HepG2 (cell line): ENCODE measurements around the gene DNPEP. TPM values are rescaled to one million over a fixed set of nuclear protein-coding genes. Genes with fewer than 3 reads are reported as not detected.

Experiments
- BRD4 ChIP-seq: sonication (generic); formaldehyde crosslinking; IDR thresholded peaks from 2 replicates; pipeline ENCODE4 v1.4.0; 2020; ENCODE audit warnings: missing genetic modification reagents
- FOXP1 ChIP-seq, 2 experiments: fragments of 450-650 bp in 1 of 2; IDR thresholded peaks; 2 replicates each; pipeline ENCODE4 v1.6.1; 2017 to 2018; ENCODE audit warnings: antibody characterized with exemption in 1 of 2
- IKZF4 ChIP-seq: sonication (generic); formaldehyde crosslinking; IDR thresholded peaks from 2 replicates; pipeline ENCODE4 v1.5.1; 2020; ENCODE audit warnings: borderline replicate concordance, mild to moderate bottlenecking, low read depth, missing genetic modification reagents; ENCODE audit errors: not compliant biosample characterization
- JARID2 ChIP-seq: sonication (generic); formaldehyde crosslinking; IDR thresholded peaks from 2 replicates; pipeline ENCODE4 v1.8.1; 2023; ENCODE audit warnings: missing genetic modification reagents, inconsistent platforms; ENCODE audit not compliant: insufficient replicate concordance
- NCOA2 ChIP-seq: sonication (generic); formaldehyde crosslinking; IDR thresholded peaks from 2 replicates; pipeline ENCODE4 v1.8.0; 2022; ENCODE audit warnings: inconsistent platforms
- NRL ChIP-seq: sonication (generic); formaldehyde crosslinking; IDR thresholded peaks from 2 replicates; pipeline ENCODE4 v1.5.0; 2020; ENCODE audit warnings: missing genetic modification reagents, mild to moderate bottlenecking, moderate library complexity, borderline replicate concordance
- PHF21A ChIP-seq: sonication (generic); formaldehyde crosslinking; IDR thresholded peaks from 2 replicates; pipeline ENCODE4 v1.5.0; 2020; ENCODE audit warnings: mild to moderate bottlenecking, missing genetic modification reagents
- SUZ12 ChIP-seq: fragments of 150-350 bp; IDR thresholded peaks from 2 replicates; pipeline ENCODE4 v1.6.1; 2014; ENCODE audit warnings: low read depth, low read length
- polyA plus RNA-seq, 8 experiments: library from polyadenylated mRNA; depleted of rRNA in 3 of 8; stranded (reverse) in 7 of 8; unstranded in 1 of 8; fragments of >200 nt; fragmentation: Illumina TruSeq in 4 of 8; extraction: Trizol in 4 of 8; gene quantifications; 2 replicates each; pipeline versions ENCODE4 v1.2.1 to v1.2.3, GENCODE V29; 2011 to 2016; ENCODE audit warnings: low read depth in 4 of 8, missing spikeins in 1 of 8, mixed read lengths in 1 of 8; ENCODE audit not compliant: insufficient read depth in 1 of 8
- total RNA-seq, 5 experiments: library from RNA; depleted of rRNA; stranded (reverse); fragments of >200 nt; fragmentation: Illumina TruSeq; extraction: Trizol; gene quantifications; 2 replicates each; pipeline ENCODE4 v1.2.3, GENCODE V29; 2016; ENCODE audit warnings: low read depth in 1 of 5
- TF ChIP-seq, protein P1 (sequence below): sonication (generic); formaldehyde crosslinking; IDR thresholded peaks from 2 replicates; pipeline ENCODE4 v1.8.0; 2022; ENCODE audit warnings: mild to moderate bottlenecking, missing genetic modification reagents, moderate library complexity
- TF ChIP-seq, protein P2 (sequence below): sonication (generic); formaldehyde crosslinking; IDR thresholded peaks from 2 replicates; pipeline ENCODE4 v1.4.0; 2020; ENCODE audit warnings: missing genetic modification reagents, mild to moderate bottlenecking, borderline replicate concordance
- TF ChIP-seq, protein P3 (sequence below), 2 experiments: sonication (generic) in 1 of 2; formaldehyde crosslinking in 1 of 2; IDR thresholded peaks; 2 replicates each; pipeline versions ENCODE4 v1.5.1 to v1.6.1; 2011 to 2020; ENCODE audit warnings: borderline replicate concordance in 1 of 2, low read depth in 1 of 2, low read length in 1 of 2, mild to moderate bottlenecking in 1 of 2, missing genetic modification reagents in 1 of 2, moderate library complexity in 1 of 2
- TF ChIP-seq, protein P4 (sequence below): sonication (generic); formaldehyde crosslinking; IDR thresholded peaks from 2 replicates; pipeline ENCODE4 v1.8.1; 2023; ENCODE audit warnings: mild to moderate bottlenecking, missing genetic modification reagents
- TF ChIP-seq, protein P5 (sequence below): sonication (generic); formaldehyde crosslinking; IDR thresholded peaks from 2 replicates; pipeline ENCODE4 v1.5.0; 2020; ENCODE audit warnings: missing genetic modification reagents

Gene DNPEP
- total and polyA plus RNA-seq, 2 of the 13 experiments (the other 11 are each of a cell fraction or from before 2014, with no cell fraction given) = 104 to 109 TPM

DNA sequence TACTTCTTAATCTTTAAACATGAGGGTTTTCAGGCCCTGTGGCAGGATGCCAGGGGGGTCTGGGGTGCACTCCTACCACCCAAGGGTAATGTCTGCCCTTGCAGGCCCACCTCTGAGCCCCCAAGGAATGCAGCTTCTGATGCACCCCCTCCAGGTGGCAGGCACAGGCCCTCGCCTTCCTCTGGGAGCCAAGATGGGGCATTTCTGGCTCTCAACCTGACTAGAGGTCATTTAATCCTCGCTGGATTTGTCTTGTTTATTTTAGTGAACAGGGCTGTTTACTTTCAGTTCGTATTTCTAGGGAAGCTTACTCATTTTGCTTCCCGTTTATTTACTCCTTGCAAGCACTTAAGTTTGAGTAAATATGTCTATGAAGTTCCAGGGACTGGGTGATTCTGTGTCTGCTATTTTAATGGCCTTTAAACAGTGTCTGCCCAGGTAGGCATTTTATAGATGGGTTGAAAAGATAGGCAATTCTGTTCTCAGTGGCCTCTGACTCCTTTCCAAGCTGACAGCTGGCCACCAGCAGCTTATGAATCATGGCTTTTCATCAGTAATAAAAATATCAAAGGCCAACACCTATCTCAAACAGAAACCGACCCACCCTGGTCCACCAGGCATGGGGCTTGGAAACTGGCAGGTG lies 11.1 kb upstream of the DNPEP start (continued):
- TF ChIP-seq, protein P1, sequence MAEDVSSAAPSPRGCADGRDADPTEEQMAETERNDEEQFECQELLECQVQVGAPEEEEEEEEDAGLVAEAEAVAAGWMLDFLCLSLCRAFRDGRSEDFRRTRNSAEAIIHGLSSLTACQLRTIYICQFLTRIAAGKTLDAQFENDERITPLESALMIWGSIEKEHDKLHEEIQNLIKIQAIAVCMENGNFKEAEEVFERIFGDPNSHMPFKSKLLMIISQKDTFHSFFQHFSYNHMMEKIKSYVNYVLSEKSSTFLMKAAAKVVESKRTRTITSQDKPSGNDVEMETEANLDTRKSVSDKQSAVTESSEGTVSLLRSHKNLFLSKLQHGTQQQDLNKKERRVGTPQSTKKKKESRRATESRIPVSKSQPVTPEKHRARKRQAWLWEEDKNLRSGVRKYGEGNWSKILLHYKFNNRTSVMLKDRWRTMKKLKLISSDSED = no peak
- TF ChIP-seq SUZ12 (no peak), JARID2 (CRISPR knock-in tag) (no peak), BRD4 (CRISPR knock-in tag) (no peak), NCOA2 (CRISPR knock-in tag) (peak; percentile 35; the same call in 1 of the 2 replicates), PHF21A (CRISPR knock-in tag) (0 out of 2 replicates have a peak, but pooled peaks have one; percentile 27), NRL (CRISPR knock-in tag) (no peak), IKZF4 (CRISPR knock-in tag) (no peak), FOXP1 (IDR thresholded peaks at IDR 0.05) (peak; percentile 77; the same call in 1 of the 2 replicates), FOXP1 (CRISPR knock-in tag; IDR thresholded peaks at IDR 0.05) (peak; percentile 90)
- TF ChIP-seq, protein P2, sequence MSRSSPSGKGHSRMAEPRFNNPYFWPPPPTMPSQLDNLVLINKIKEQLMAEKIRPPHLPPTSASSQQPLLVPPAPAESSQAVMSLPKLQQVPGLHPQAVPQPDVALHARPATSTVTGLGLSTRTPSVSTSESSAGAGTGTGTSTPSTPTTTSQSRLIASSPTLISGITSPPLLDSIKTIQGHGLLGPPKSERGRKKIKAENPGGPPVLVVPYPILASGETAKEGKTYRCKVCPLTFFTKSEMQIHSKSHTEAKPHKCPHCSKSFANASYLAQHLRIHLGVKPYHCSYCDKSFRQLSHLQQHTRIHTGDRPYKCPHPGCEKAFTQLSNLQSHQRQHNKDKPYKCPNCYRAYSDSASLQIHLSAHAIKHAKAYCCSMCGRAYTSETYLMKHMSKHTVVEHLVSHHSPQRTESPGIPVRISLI (CRISPR knock-in tag) = no peak
- TF ChIP-seq, protein P3, sequence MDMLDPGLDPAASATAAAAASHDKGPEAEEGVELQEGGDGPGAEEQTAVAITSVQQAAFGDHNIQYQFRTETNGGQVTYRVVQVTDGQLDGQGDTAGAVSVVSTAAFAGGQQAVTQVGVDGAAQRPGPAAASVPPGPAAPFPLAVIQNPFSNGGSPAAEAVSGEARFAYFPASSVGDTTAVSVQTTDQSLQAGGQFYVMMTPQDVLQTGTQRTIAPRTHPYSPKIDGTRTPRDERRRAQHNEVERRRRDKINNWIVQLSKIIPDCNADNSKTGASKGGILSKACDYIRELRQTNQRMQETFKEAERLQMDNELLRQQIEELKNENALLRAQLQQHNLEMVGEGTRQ (IDR thresholded peaks at IDR 0.05; ENCODE audit: low read depth, low read length) = no peak
- TF ChIP-seq, protein P3 (CRISPR knock-in tag; IDR thresholded peaks at IDR 0.05; ENCODE audit: borderline replicate concordance) = no peak
- TF ChIP-seq, protein P4, sequence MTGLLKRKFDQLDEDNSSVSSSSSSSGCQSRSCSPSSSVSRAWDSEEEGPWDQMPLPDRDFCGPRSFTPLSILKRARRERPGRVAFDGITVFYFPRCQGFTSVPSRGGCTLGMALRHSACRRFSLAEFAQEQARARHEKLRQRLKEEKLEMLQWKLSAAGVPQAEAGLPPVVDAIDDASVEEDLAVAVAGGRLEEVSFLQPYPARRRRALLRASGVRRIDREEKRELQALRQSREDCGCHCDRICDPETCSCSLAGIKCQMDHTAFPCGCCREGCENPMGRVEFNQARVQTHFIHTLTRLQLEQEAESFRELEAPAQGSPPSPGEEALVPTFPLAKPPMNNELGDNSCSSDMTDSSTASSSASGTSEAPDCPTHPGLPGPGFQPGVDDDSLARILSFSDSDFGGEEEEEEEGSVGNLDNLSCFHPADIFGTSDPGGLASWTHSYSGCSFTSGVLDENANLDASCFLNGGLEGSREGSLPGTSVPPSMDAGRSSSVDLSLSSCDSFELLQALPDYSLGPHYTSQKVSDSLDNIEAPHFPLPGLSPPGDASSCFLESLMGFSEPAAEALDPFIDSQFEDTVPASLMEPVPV (CRISPR knock-in tag) = no peak
- TF ChIP-seq, protein P5, sequence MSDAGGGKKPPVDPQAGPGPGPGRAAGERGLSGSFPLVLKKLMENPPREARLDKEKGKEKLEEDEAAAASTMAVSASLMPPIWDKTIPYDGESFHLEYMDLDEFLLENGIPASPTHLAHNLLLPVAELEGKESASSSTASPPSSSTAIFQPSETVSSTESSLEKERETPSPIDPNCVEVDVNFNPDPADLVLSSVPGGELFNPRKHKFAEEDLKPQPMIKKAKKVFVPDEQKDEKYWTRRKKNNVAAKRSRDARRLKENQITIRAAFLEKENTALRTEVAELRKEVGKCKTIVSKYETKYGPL = no peak
